ENCODE data around the gene ZNF140.

GRCh38 chr12:133120385-133121191, 39.9 kb downstream of the ZNF140 start:
- no peak for TF ChIP-seq POLR2A (IDR thresholded peaks at IDR 0.05)
- no peak for TF ChIP-seq CTCF (IDR thresholded peaks at IDR 0.05 in 4 of 5, conservative IDR thresholded peaks at IDR 0.05 in 1 of 5)
